ENCODE data around the gene TFAP2A.

DNA sequence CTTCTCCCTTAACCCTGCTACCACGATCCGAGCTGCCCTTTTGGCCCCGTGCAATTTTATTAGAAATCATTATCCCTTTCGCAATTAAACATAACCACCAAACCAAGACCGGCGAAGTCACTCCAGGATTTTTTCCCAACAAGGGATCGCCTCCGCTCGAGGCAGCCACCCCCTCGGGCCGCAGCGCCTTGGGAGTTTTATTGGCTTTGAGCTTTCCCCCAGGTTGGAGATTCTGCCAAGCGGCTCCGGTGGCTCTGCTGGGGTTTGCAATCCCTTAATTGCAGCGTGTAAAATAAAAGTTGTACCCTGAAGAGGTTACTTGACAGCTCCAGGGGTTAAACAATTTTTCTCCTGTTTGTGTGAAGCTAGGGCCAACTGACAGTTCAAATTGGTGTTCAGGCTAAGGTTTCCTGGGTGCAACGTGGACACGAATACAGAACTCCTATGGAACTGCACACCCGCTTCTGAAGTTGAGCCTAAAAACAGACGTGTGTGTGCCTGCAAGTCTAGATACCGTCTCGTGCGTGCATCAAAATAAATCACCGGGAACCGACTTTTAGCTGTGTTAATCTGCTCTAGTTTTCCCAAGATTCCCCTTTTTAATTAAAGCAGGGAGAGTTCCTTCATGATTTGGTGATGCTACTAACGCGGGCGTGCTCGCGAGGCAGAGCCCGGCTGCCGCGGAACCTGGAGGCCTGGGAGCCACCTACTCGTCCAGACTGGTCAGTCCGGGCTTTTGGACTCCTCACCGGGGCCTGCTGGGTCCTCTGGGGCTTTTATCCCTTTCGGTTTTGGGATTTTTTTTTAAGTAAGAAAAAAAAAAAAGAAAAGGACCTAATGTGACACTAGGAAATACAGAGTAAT lies 975 bp upstream of the TFAP2A start:
- TF ChIP-seq, protein P1, sequence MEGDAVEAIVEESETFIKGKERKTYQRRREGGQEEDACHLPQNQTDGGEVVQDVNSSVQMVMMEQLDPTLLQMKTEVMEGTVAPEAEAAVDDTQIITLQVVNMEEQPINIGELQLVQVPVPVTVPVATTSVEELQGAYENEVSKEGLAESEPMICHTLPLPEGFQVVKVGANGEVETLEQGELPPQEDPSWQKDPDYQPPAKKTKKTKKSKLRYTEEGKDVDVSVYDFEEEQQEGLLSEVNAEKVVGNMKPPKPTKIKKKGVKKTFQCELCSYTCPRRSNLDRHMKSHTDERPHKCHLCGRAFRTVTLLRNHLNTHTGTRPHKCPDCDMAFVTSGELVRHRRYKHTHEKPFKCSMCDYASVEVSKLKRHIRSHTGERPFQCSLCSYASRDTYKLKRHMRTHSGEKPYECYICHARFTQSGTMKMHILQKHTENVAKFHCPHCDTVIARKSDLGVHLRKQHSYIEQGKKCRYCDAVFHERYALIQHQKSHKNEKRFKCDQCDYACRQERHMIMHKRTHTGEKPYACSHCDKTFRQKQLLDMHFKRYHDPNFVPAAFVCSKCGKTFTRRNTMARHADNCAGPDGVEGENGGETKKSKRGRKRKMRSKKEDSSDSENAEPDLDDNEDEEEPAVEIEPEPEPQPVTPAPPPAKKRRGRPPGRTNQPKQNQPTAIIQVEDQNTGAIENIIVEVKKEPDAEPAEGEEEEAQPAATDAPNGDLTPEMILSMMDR (IDR thresholded peaks at IDR 0.05): no peak
- no peak for TF ChIP-seq POLR2A (IDR thresholded peaks at IDR 0.05)

Data from thyroid gland (tissue), 4 donors.